HEK293 (cell line): ENCODE data around the gene ZNF70.

Source experiments
- CTCF ChIA-PET: fragments of 350-600 bp; formaldehyde crosslinking; extraction: SDS; loops from one replicate; lab custom pipeline; 2021; ENCODE audit warnings: antibody characterized with exemption; lab: Yijun Ruan, JAX
- POLR2A ChIA-PET: fragments of 300-600 bp; formaldehyde crosslinking; extraction: SDS; loops from one replicate; lab custom pipeline; 2020; ENCODE audit warnings: antibody characterized with exemption, inconsistent platforms; lab: Yijun Ruan, JAX
- H3K27ac ChIP-seq: fragments of 200-500 bp; sonication (Bioruptor generic); 2 replicates; pipeline ENCODE4 v1.5.1; 2014; ENCODE audit warnings: low read depth, low read length, control low read depth, inconsistent platforms; ENCODE audit errors: extremely low read depth
- H3K36me3 ChIP-seq, 2 experiments: fragments of 200-500 bp in 1 of 2; sonication (Bioruptor generic) in 1 of 2; 1 replicate in 1 of 2; 2 replicates in 1 of 2; pipeline ENCODE4 v1.5.1; 2014 to 2017; ENCODE audit warnings: inconsistent platforms in 2 of 2, low read length in 2 of 2; ENCODE audit not compliant: control insufficient read depth in 2 of 2, insufficient read depth in 1 of 2
- H3K4me1 ChIP-seq: fragments of 200-500 bp; sonication (Bioruptor generic); 2 replicates; pipeline ENCODE4 v1.5.1; 2014; ENCODE audit warnings: mild to moderate bottlenecking, low read length, inconsistent platforms; ENCODE audit not compliant: control insufficient read depth, insufficient read depth
- H3K4me3 ChIP-seq: 2 replicates; pipeline ENCODE4 v1.5.1; 2011; ENCODE audit warnings: low read depth, mild to moderate bottlenecking, control low read depth, low read length, moderate library complexity
- H3K9me3 ChIP-seq: fragments of 200-500 bp; sonication (Bioruptor generic); 2 replicates; pipeline ENCODE4 v1.5.1; 2014; ENCODE audit warnings: low read depth, low read length, inconsistent platforms; ENCODE audit not compliant: control insufficient read depth, insufficient read depth
- KLF10 ChIP-seq: fragments of 450-650 bp; IDR thresholded peaks from 2 replicates; pipeline ENCODE4 v1.5.1; 2018; ENCODE audit warnings: missing biosample characterization, mild to moderate bottlenecking, missing genetic modification characterization
- PBX3 ChIP-seq: sonication (generic); formaldehyde crosslinking; IDR thresholded peaks from 2 replicates; pipeline ENCODE4 v1.8.1; 2022; ENCODE audit warnings: mild to moderate bottlenecking, moderate library complexity, missing genetic modification reagents
- ZBTB11 ChIP-seq: fragments of 450-650 bp; formaldehyde crosslinking; conservative IDR thresholded peaks from 2 replicates; pipeline ENCODE4 v1.5.1; 2016; ENCODE audit warnings: low read depth, missing biosample characterization, missing genetic modification characterization
- ZBTB48 ChIP-seq: fragments of 450-650 bp; formaldehyde crosslinking; IDR thresholded peaks from 2 replicates; pipeline ENCODE4 v1.5.1; 2016; ENCODE audit warnings: missing biosample characterization, missing genetic modification characterization
- ZNF157 ChIP-seq: fragments of 450-650 bp; formaldehyde crosslinking; IDR thresholded peaks from 2 replicates; pipeline ENCODE4 v1.5.1; 2016; ENCODE audit warnings: missing biosample characterization, missing genetic modification characterization
- ZNF280C ChIP-seq: fragments of 450-650 bp; formaldehyde crosslinking; IDR thresholded peaks from 2 replicates; pipeline ENCODE4 v1.5.1; 2016; ENCODE audit warnings: missing biosample characterization, missing genetic modification characterization
- ZNF280D ChIP-seq: fragments of 450-650 bp; formaldehyde crosslinking; IDR thresholded peaks from 2 replicates; pipeline ENCODE4 v1.5.1; 2016; ENCODE audit warnings: missing biosample characterization, missing genetic modification characterization
- ZNF366 ChIP-seq: fragments of 450-650 bp; formaldehyde crosslinking; conservative IDR thresholded peaks from 2 replicates; pipeline ENCODE4 v1.5.1; 2016; ENCODE audit warnings: missing biosample characterization, missing genetic modification characterization
- ZNF394 ChIP-seq: fragments of 450-650 bp; formaldehyde crosslinking; IDR thresholded peaks from 2 replicates; pipeline ENCODE4 v1.5.1; 2016; ENCODE audit warnings: missing biosample characterization, missing genetic modification characterization, mild to moderate bottlenecking, moderate library complexity, borderline replicate concordance
- ZNF398 ChIP-seq: fragments of 450-650 bp; formaldehyde crosslinking; IDR thresholded peaks from 2 replicates; pipeline ENCODE4 v1.5.1; 2017; ENCODE audit warnings: missing biosample characterization, missing genetic modification characterization
- ZNF416 ChIP-seq: fragments of 450-650 bp; formaldehyde crosslinking; IDR thresholded peaks from 2 replicates; pipeline ENCODE4 v1.5.1; 2016; ENCODE audit warnings: missing biosample characterization, missing genetic modification characterization
- ZNF426 ChIP-seq: fragments of 450-650 bp; formaldehyde crosslinking; IDR thresholded peaks from 2 replicates; pipeline ENCODE4 v1.5.1; 2017; ENCODE audit warnings: missing biosample characterization, missing genetic modification characterization, mild to moderate bottlenecking, inconsistent platforms, moderate library complexity
- ZNF48 ChIP-seq: fragments of 450-650 bp; formaldehyde crosslinking; IDR thresholded peaks from 2 replicates; pipeline ENCODE4 v1.5.1; 2016; ENCODE audit warnings: missing biosample characterization, missing genetic modification characterization
- ZNF518A ChIP-seq: fragments of 450-650 bp; formaldehyde crosslinking; conservative IDR thresholded peaks from 2 replicates; pipeline ENCODE4 v1.5.1; 2016; ENCODE audit warnings: low read depth, missing biosample characterization, missing genetic modification characterization
- ZNF529 ChIP-seq: fragments of 450-650 bp; formaldehyde crosslinking; IDR thresholded peaks from 2 replicates; pipeline ENCODE4 v1.5.1; 2017; ENCODE audit warnings: missing genetic modification characterization, missing biosample characterization; ENCODE audit not compliant: insufficient replicate concordance
- ZNF585B ChIP-seq: fragments of 450-650 bp; formaldehyde crosslinking; IDR thresholded peaks from 2 replicates; pipeline ENCODE4 v1.5.1; 2016; ENCODE audit warnings: missing biosample characterization, missing genetic modification characterization
- ZNF664 ChIP-seq: fragments of 450-650 bp; formaldehyde crosslinking; IDR thresholded peaks from 2 replicates; pipeline ENCODE4 v1.5.1; 2016; ENCODE audit warnings: missing biosample characterization, missing genetic modification characterization
- ZNF670 ChIP-seq: fragments of 450-650 bp; formaldehyde crosslinking; IDR thresholded peaks from 2 replicates; pipeline ENCODE4 v1.5.1; 2016; ENCODE audit warnings: missing biosample characterization, missing genetic modification characterization, low read depth
- ZSCAN23 ChIP-seq: fragments of 450-650 bp; formaldehyde crosslinking; IDR thresholded peaks from 2 replicates; pipeline ENCODE4 v1.5.1; 2016; ENCODE audit warnings: missing biosample characterization, missing genetic modification characterization

The ZNF70 gene

GRCh38 chr22:23756891-23757290 lies 6.0 kb upstream of the ZNF70 start:
- Histone ChIP-seq H3K9me3 (no peaks in the 10 kb centered on the region), H3K27ac (no peak overlapping the region), H3K4me3 (no peak overlapping the region), H3K36me3 (no peaks in the 10 kb centered on the region), H3K4me1 (no peaks in the 10 kb centered on the region)
- CTCF ChIA-PET, result interaction anchor here (1.7 kb wide), 1 partner anchor 89 kb away, joined by 5 read pairs; no protein-coding TSS in a partner anchor
- POLR2A ChIA-PET, result interaction anchor here (0.6 to 0.7 kb wide), 2 partner anchors 11 to 101 kb away, joined by 4 to 6 read pairs; partner anchors contain the start of gene SLC2A11
- TF ChIP-seq ZSCAN23 (tag by site-specific recombination), result no peak
- TF ChIP-seq ZNF157 (tag by site-specific recombination), result no peak
- no peak for TF ChIP-seq ZNF280D (tag by site-specific recombination)
- TF ChIP-seq ZNF518A (tag by site-specific recombination), result no peak
- TF ChIP-seq PBX3, result no peak
- TF ChIP-seq ZNF366 (tag by site-specific recombination), result no peak
- TF ChIP-seq ZBTB11 (tag by site-specific recombination), result no peak
- no peak for TF ChIP-seq ZNF280C (tag by site-specific recombination)
- TF ChIP-seq ZNF394 (tag by site-specific recombination), result no peak
- TF ChIP-seq ZNF664 (tag by site-specific recombination), result no peak
- TF ChIP-seq ZNF670 (tag by site-specific recombination), result no peak
- TF ChIP-seq ZNF398 (tag by site-specific recombination), result no peak
- TF ChIP-seq ZNF416, result no peak
- TF ChIP-seq ZNF48 (tag by site-specific recombination), result no peak
- no peak for TF ChIP-seq ZNF585B
- TF ChIP-seq ZNF426 (tag by site-specific recombination), result no peak
- no peak for TF ChIP-seq ZBTB48 (tag by site-specific recombination)
- TF ChIP-seq ZNF529 (tag by site-specific recombination), result no peak
- no peak for TF ChIP-seq KLF10 (tag by site-specific recombination)
